Germinal center (tissue), 1 donor: ENCODE data around the gene NEU1.
A peak's percentile ranks its signal among the peaks of the same experiment; 100 is the strongest.

Source experiments
- DNase-seq: peaks from one replicate; pipeline ENCODE4 v3.0.0; 2012; ENCODE audit warnings: mixed read lengths, low spot score

The NEU1 gene

GRCh38 chr6:31896493-31896855 lies 33.9 kb upstream of the NEU1 start:
- DNase-seq, result no peak

- DNase-seq, result no peak
Measured at GRCh38 chr6:31892821-31893220, 30.2 kb upstream of the NEU1 start.

- DNase-seq, result no peak
Measured at GRCh38 chr6:31889331-31889972, 26.8 kb upstream of the NEU1 start.

GRCh38 chr6:31888276-31889258 lies 25.9 kb upstream of the NEU1 start:
- peak; percentile 46 for DNase-seq

- no peak for DNase-seq
Measured at GRCh38 chr6:31887173-31888007, 24.8 kb upstream of the NEU1 start.

- DNase-seq, result no peak
Measured at GRCh38 chr6:31886541-31886991, 23.9 kb upstream of the NEU1 start.

GRCh38 chr6:31884528-31885035 lies 22.0 kb upstream of the NEU1 start:
- no peak for DNase-seq

GRCh38 chr6:31883676-31884075 lies 21.1 kb upstream of the NEU1 start:
- DNase-seq, result no peak

- no peak for DNase-seq
Measured at GRCh38 chr6:31882344-31882743, 19.7 kb upstream of the NEU1 start.

- DNase-seq, result no peak
Measured at GRCh38 chr6:31881136-31881859, 18.7 kb upstream of the NEU1 start.

- no peak for DNase-seq
Measured at GRCh38 chr6:31880616-31881015, 18.0 kb upstream of the NEU1 start.

GRCh38 chr6:31879901-31880300 lies 17.3 kb upstream of the NEU1 start:
- DNase-seq, result no peak

GRCh38 chr6:31879143-31879542 lies 16.5 kb upstream of the NEU1 start:
- no peak for DNase-seq

- no peak for DNase-seq
Measured at GRCh38 chr6:31878726-31879125, 16.1 kb upstream of the NEU1 start, which contains the start of gene SLC44A4. SLC44A4 (minus strand) TSS chr6:31878997; CDS start chr6:31878980, 17 bp downstream.

GRCh38 chr6:31878222-31878621 lies 15.6 kb upstream of the NEU1 start:
- DNase-seq, result no peak

- DNase-seq, result no peak
Measured at GRCh38 chr6:31877651-31878161, 15.1 kb upstream of the NEU1 start.

GRCh38 chr6:31877125-31877650 lies 14.6 kb upstream of the NEU1 start:
- no peak for DNase-seq

GRCh38 chr6:31876357-31876756 lies 13.7 kb upstream of the NEU1 start:
- DNase-seq, result no peak

GRCh38 chr6:31875877-31876276 lies 13.3 kb upstream of the NEU1 start:
- DNase-seq, result no peak

- no peak for DNase-seq
Measured at GRCh38 chr6:31874836-31875572, 12.4 kb upstream of the NEU1 start.
